SK-N-DZ (cell line): ENCODE data around the gene RAC2.
"Not testable (repeated sequence)": the region's sequence is repeated elsewhere in the genome, so short reads cannot be mapped to it uniquely, and the experiment has no call there.

Source experiments
- DNase-seq: peaks from one replicate; pipeline ENCODE4 v3.0.0-alpha.2; 2015; ENCODE audit warnings: low spot score

RAC2 gene

DNA sequence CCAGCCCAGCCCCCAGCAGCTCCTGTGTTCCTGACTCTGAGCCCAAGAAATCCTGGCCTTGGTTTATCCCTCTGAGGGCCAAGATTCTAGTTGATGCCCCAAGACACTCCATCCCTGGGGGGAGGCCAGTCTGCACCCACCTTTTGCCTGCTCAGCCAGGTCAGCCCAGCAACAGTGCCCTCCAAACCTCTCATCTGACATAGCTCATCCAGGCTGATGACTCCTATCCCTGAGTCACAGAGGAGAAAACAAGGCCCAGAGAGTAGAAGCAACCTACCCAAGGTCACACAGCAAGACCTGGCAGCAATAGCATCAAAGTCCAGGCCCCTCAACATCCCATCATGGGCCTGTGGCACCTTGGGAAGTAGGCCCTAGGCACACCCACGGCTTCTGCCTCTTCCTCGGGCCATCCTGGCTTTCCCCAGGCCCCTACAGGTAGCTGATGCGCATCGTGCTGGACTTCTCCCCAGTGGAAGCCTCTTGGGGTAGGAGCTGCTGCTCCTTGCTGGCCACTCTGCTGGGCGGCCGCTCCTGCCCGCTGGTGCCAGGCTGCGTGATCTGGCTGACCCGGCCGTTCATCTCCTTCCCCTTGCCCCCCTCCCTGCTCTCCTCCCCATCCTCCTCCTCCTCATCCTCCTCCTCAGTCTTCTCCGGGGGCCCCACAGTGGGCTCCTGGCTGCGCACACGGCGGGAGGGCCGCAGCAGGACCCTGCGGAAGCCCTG, 37.8 kb downstream of the RAC2 start:
- no peak for DNase-seq

DNA sequence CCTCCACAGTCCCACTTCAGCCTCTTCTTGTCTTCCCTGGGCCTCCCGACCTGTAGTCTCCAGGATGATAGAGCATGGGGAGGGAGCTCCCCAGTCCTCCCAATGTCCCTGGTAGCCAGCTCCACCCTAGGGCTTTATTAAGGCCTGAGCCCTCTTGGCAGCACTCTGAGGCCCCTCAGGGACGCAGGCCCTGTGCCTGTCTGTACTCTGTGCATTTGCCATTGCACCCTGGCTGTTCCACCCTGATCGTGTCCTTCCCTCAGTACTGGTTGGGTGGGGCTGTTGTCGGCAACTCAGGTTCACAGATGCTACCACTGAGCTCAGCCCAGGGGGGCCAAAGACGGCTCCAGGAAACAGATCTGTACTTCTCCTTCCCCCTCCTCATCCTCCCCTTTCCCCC, 39.0 kb downstream of the RAC2 start:
- no peak for DNase-seq

DNA sequence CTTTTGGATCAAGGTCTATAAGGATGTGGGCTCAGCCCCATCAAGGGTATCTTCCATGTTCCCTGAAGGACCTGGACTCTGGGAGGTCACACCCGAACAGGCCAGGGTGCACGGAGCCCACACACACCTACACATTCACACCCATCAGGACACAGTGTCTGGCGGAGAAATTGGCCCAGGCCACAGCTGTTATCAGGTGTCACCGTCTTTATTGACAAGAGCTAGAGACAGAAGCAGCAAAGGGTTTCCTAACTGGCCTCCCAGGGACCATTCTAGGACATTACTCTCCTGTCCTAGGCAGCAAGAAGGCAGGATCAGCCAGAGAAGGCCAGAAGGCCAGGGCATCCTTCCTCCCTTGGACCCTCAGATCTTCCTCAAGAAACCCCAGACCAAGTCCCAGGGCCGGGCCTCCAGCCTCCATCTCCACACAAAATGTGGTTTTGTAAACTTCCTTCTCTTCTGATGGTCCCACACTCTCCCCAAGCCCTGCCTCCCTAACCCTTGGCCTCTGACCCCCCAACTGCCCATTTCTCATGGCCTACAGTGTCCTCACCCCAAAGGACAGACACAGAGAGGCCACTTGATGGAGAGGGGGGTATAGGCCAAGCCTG, 39.9 kb downstream of the RAC2 start:
- DNase-seq, result no peak

DNA sequence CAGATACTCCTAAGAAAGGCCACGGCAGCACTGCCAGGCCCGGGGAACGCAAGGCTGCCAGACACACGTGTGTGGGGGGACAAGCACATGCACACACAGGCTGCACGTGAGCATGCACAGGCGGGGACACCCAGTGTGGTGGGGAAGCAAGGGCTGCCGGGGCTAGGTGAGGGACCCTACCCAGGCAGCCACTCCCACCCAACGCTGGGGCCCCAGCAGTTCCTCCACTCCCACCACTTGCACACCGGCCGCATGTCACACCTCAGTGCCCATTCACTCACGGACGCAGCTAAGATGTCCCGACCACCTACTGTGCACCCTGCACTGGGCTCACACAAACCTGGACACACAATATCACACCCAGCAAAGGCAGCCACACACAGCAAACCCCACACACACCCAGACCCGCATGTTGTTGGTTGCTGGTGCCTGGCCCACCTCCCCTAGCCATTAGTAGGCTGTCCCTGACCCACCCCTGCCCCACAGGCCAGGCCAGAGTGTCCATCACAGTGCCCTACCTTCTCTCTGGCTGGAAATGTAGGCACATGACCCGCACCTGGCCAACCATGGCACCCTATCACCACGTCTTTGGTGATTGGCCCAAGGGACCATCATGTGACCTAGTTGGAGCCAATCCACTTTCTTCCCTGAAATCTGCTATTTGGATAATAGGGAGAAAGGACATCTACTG, 40.6 kb downstream of the RAC2 start:
- DNase-seq, result no peak

DNA sequence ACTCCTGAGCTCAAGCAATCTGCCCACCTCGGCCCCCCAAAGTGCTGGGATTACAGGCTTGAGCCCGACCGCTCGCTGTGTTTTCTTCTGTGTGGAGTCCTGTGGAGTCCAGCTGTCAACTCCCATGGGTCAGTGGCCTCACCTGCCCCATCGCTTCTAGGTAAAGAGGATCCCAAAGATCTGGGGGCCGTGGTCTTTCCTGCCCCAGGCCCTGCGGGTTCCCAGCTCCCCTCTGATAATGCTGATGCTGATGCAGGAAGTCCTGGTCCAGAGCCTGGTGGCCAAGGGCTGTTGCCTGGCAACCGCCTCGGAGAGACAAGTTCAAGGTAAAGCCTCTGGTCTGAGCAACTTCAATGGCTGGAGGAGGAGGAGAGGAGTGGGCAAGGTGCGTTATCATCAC, 41.4 kb downstream of the RAC2 start:
- no peak for DNase-seq

DNA sequence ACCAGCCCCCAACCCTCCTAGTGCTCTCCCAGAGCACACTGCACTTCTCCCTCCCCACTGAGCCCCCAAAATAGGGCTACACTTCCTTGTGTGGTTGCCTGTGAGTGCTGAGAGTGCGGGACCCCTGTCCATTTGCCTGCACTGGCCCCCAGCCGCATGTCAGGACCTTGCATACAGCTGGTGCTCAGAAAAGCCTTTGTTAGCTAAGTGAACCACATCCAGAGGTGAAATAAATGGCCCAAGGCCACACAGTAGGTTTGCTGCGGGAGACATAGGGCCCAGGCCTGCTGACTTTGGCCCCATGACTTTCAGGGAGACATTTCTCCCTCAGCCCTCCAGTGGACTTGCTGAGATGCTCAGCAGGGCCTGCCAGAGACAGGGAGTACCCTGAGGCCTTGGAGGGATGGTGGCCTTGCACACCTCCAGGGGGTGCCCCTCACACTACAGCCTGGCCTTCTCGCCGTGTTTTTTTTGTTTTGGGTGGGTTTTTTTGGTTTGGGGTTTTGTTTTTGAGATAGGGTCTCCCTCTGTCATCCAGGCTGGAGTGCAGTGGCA, 42.0 kb downstream of the RAC2 start:
- DNase-seq, result no peak

DNA sequence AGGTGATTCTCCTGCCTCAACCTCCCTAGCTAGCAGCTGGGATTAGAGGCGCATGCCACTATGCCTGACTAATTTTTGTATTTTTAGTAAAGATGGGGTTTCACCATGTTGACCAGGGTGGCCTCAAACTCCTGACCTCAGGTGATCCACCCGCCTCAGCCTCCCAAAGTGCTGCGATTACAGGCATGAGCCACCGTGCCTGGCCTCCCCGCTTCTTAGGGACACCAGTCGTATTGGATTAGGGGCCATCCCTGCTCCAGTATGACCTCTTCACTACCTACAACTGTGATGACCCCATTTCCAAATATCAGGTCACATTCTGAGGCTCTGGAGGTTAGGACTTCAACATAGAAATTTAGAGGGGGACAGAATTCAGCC, 42.6 kb downstream of the RAC2 start:
- DNase-seq, result not testable (repeated sequence)

DNA sequence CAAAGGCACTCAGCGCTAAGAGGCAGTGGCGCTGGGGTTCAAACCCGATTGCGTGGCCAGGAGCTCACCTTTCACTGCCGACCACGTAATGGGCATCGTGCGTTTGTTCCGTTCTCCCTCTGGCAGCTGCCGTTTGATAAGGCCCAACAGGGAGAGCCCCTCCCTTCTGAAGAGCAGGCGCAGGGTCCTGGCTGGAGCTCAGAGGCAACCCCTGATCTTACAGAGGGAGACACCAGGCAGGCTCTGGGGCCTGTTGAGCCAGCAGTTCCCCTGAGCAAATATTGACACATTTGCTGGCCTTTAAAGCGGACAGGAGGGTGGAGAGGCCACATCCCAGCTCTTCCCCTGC, 44.3 kb downstream of the RAC2 start:
- no peak for DNase-seq

DNA sequence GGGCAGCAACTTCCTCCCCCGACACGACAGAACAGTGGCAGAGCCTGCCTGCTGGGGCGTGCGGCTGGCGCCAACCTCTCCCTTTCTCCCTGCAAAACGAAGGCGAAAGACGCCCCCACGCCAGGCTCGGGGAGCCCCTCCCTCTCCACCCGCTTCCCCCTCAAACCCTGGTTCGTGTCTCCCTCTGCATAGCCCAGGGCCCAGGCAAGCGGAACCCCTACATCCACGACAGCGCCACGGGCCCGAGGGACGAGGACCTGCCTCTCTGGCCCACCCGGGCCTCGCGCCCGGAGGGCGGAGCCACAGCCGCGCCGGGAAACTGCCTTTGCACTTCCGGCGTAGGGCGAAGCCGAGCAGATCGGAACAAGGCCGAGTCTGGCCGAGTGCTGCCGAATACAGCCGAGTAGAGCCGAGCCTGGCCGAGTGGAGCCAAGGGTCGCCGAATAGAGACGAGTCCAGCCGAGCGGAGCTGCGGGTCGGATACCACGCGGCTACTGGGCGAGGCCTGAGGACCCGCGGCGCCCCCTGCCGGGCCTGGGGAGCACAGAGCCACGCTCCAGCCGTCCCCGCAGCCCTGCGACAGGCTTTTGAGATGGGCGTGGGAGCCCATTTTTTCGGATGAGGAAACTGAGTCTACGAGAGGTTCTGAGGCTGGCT, 44.8 kb downstream of the RAC2 start:
- peak; percentile 97 for DNase-seq

DNA sequence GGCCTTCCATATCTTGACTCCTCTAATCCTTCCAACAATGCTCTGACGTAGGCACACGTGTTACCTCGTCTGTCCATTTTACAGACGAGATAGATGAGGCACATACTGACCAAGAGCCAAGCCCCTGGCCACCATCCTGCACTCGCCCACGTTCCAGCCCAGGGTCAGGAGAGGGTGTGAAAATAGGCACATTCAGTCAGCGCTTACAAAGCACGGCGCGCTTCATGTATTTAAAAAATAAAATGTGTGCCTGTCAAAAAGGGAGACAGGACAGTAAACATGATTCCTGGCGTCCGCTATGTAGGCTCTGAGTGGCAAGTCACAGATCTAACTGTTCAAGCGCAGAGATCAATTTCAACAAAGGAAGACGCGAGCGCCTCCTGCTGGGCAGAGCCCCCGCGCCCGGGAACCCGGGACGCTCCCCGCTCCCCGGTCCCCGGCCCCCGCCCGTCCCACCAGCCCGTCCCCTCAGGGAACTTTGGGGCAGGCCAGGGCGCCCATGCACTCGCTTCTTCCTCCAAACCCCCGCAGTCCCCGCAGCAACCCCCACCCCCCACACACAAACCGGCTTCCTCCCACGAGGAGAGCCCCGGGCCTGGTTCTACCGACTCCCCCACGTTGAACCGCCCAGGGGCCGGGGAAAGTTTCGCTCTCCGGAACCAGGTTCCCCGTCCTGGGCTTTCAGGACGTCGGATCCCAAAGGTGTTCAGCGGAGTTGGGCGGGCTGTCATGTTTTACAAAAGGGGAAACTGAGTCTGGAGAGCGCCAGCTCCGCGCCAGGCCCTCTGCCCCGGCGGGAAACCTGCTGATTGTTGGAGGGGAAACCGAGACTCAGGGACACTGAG, 45.6 kb downstream of the RAC2 start:
- peak; percentile 52 for DNase-seq

DNA sequence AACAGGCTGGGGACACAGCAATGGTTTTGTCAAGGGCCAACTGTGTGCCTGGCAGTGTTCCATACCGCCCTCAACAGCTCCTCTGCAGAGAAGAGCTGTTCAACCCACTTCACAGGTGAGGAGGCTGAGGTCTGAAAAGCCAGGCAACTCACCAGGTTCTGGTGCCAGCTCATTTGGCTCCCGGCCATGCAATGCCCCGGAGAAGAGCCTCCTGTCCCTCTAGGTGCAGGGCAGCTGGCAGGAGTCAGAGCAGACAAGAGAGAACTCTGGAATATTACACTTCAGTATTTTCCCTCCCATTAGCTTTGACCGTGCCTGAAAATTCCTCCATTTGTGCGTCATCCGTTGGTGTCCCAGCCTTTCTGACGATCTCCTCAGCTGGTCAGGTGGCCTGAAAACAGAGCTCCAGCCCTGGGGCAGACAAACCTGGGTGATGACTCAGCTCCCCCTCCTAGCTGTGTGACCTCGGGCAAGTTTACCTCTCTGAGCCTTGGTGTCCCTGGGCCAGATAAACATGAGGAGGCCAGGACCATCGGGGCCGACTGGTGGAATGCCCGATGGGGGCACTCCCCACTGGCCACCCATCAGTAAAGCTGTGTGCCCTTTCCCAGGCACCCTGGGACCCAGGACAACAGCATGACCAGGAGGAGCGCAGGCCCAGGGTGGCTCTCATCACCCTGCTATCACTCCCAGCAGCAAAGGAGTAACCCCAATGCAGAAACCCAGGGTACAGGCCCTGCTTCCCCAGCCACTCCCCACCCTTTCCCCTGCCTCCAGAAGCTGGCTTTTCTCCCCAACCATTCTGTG, 46.4 kb downstream of the RAC2 start:
- DNase-seq, result no peak

DNA sequence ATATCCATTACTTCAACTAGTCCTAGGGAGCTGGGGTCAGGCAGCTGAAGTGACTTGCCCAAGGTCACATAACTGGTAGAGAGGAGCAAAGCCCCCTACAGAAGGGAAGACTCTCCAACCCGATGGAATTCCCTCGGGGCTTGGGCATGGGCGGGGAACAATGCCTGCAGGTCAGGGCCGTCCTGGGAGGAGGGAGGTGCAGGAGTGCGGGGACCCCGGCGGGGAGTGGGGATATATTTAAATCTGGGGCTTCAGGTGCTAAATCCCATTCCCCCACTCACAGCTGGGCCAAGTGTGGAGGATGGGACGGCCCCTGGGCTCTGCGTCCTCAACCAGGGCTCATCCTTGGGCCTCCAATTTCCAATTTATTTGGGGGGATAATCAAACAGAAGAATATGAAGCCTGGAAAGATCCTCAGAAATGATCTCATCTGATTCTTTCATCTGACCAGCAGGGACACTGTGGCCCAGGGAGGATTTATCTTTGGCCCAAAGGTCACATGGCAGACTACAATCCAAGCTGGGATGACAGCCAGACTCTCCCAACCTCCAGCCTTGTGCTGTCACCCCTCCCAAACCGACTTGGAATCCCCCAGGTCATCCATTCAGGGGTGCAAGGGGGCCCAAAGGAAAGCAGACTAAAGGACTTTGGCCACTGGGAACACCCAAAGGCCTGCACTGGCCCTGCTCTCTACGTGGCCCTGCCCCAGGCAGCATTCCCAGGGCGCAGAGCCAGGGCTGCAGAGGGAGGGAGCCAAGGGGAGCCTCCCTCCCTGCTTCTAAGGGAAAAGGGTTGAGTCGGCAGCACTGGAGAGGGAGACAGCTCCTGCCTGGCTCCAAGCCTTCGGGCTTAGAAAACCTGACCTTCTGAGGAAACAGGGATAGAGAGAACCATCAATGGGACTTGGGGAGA, 47.3 kb downstream of the RAC2 start:
- no peak for DNase-seq

DNA sequence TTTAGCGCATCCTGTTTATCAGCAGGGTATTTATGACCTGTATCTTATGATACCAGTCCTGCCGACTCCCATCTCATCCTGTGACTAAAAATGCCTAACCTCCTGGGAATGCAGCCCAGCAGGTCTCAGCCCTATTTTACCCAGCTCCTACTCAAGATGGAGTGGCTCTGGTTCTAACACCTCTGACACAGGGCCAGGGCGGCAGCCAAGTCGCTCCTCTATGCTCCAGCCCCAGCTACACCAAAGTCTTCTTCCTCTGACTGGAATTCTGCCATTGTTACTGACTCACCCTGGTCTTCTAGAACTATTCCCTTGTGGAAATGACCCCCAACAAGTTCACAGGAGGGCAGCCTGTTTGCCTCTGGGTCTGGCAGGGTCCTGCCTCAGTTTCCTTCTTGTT, 48.1 kb downstream of the RAC2 start:
- DNase-seq, result no peak

DNA sequence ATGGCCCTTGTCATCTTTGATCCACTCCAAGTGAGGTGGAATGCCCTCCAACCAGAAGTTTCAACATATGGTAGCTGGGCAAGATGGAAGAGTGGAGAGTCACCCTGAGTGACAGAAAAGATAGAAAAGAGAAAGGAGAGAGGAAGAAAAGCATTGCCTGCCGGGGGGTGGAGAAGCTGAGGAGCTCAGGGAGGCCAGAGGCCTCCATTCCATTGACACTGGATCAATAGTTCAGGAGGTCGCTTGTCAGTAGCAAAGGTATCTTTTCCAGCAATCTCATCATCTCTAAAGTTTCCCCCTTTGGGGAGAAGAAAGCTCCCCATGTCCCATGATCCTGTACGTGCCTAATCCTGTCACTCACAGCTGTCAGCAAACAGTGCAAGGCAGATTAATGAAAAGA, 49.3 kb downstream of the RAC2 start:
- no peak for DNase-seq

DNA sequence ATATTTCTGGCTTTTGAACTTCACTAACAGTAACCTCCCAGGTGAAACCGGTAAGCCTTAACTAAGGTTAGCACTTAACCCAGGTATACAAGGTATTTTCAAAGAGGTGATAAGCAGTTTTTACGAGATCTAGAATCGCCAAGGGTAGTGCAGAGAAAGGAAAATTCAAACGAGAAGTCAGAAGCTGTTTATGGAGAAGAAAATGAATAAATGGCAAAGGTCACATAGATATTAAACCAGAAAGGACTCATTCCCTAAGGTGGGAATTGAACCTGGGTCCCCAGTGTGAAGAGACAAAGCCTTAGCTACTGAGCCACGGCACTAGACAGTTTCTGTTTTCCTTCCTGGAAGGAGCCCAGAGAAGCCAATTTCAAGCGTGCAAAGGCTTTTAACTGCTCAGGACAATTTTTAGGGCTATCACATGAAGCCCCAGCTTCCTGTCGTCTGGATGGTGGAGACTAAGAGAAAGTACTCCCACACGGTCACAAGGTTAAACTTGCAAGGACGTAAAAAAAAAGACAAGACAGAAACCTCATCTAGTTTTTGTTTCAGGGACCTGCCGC, 50.4 kb downstream of the RAC2 start:
- no peak for DNase-seq

DNA sequence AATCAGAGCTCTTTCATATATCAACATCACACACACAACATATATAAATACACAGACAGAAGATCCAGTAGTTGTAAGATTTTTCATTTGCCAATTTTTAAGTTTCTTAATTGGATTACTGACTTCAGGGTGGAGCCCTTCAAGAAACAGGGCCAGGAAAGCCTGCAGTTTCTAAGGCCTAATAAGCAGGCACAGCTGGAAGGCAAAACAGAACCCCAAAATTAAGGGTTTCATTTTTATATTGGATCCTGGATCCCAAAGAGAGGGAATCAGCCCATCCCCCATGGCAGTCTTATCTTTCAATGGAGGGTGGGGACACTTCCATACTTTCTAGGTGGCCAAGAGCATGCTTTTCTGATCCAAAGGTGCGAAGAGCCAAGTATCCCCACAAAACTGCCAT, 51.3 kb downstream of the RAC2 start:
- no peak for DNase-seq

DNA sequence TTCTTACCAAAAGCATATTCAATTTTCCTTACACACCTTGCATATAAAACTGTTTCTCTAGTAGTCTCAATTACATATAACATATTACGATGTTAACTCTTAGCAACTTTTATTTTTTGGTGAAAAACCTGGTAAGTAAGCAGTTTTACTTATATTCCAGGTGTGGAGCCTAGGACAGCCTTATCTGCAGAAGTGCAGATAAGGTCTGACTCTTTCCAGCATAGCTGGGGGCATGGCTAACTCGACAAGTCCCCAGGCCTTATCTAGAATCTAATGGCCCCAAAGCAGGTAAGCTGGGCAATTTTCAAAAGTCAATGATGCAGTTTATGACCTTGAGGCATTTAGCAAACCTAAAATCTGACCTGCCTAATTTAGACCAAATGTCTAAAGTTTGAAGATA, 51.9 kb downstream of the RAC2 start:
- DNase-seq, result no peak

DNA sequence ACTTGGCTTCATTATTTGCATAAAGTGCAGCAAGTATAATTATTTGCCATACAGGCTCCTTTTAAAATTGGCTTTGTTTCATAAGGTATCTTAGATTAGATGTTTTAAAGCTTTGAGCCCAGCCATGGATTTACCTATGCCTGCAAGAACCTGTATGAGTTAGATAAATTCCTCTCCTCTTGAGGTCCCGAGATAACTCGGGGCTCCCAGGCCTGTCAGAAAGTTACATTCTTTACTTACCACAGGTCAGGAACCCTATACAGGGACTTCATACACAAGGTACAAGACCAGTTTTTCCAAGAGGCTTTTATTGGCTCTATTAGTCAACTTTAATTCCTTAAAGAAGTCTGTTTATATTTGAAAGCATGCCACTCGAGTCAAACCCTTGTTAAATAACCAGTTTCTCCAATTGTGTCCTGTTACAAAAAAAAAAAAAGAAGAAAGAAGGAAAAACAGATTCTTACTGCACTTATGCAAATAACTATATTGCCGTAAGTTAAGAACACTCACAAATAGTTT, 53.7 kb downstream of the RAC2 start:
- DNase-seq, result no peak

DNA sequence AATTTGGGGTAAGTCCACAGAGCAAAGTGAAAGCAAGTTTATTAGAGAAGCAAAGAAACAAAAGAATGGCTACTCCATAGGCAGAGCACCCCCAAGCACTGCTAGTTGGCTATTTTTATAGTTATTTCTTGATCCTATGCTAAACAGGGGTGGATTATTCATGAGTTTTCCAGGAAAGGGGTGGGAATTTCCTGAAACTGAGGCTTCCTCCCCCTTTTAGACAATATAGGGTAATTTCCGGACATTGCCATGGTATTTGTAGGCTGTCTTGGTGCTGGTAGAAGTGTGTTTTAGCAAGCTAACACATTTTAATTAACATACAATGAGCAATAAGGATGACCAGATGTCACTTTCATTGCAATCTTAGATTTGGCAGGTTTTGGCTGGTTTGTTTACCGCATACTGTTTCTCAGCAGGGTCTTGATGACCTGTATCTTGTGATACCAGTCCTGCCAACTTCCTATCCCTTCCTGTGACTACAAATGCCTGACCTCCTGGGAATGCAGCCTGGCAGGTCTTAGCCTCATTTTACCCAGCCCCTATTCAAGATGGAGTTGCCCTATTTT, 55.1 kb downstream of the RAC2 start:
- DNase-seq, result no peak
